OCI-LY1 (cell line): Measurements from ENCODE around the gene SKAP1.

Source experiments
- H2AFZ ChIP-seq: fragments of 200-600 bp; sonication (generic), shearing (Covaris generic); 2 replicates; pipeline ENCODE4 v1.6.0; 2014; ENCODE audit warnings: antibody characterized with exemption, mild to moderate bottlenecking, low read length
- H3F3A ChIP-seq: fragments of 200-600 bp; sonication (generic), shearing (Covaris generic); 2 replicates; pipeline ENCODE4 v1.6.0; 2014; ENCODE audit warnings: mild to moderate bottlenecking, antibody characterized with exemption, low read length, moderate library complexity; ENCODE audit not compliant: insufficient read depth
- H3K27ac ChIP-seq: fragments of 200-600 bp; sonication (generic); 2 replicates; pipeline ENCODE4 v1.5.1; 2014; ENCODE audit warnings: low read length, mixed run types, mild to moderate bottlenecking, low read depth; ENCODE audit not compliant: poor library complexity, severe bottlenecking
- H3K27me3 ChIP-seq: fragments of 200-600 bp; sonication (generic); 2 replicates; pipeline ENCODE4 v1.6.0; 2014; ENCODE audit warnings: antibody characterized with exemption, mild to moderate bottlenecking, low read length, moderate library complexity; ENCODE audit not compliant: insufficient read depth
- H3K36me3 ChIP-seq: fragments of 200-600 bp; sonication (generic); 2 replicates; pipeline ENCODE4 v1.6.1; 2014; ENCODE audit warnings: mild to moderate bottlenecking, antibody characterized with exemption, low read length, moderate library complexity, mixed read lengths; ENCODE audit not compliant: insufficient read depth
- H3K4me1 ChIP-seq: fragments of 200-600 bp; sonication (generic); 2 replicates; pipeline ENCODE4 v1.5.1; 2014; ENCODE audit warnings: mild to moderate bottlenecking, low read length, moderate library complexity; ENCODE audit not compliant: insufficient read depth, severe bottlenecking
- H3K4me2 ChIP-seq: fragments of 200-600 bp; sonication (generic), shearing (Covaris generic); 2 replicates; pipeline ENCODE4 v1.6.1; 2014; ENCODE audit warnings: low read length
- H3K4me3 ChIP-seq: fragments of 200-600 bp; sonication (generic); 2 replicates; pipeline ENCODE4 v1.5.1; 2014; ENCODE audit warnings: low read length, low read depth, mild to moderate bottlenecking, mixed read lengths; ENCODE audit not compliant: poor library complexity, severe bottlenecking
- H3K79me2 ChIP-seq: fragments of 200-600 bp; shearing (Covaris generic); 2 replicates; pipeline ENCODE4 v1.6.1; 2016; ENCODE audit warnings: mixed run types, low read length, mixed read lengths; ENCODE audit not compliant: insufficient read depth
- H3K9ac ChIP-seq: fragments of 200-600 bp; sonication (generic), shearing (Covaris generic); 2 replicates; pipeline ENCODE4 v1.6.1; 2014; ENCODE audit warnings: mild to moderate bottlenecking, low read length, mixed read lengths
- H3K9me2 ChIP-seq: fragments of 200-600 bp; sonication (generic), shearing (Covaris generic); 2 replicates; pipeline ENCODE4 v1.6.1; 2014; ENCODE audit warnings: low read depth, mild to moderate bottlenecking, low read length, mixed read lengths
- H3K9me3 ChIP-seq: fragments of 200-600 bp; shearing (Covaris generic); 2 replicates; pipeline ENCODE4 v1.6.1; 2014; ENCODE audit warnings: low read length, mixed read lengths
- H4K20me1 ChIP-seq: fragments of 200-600 bp; sonication (generic), shearing (Covaris generic); 2 replicates; pipeline ENCODE4 v1.6.0; 2016; ENCODE audit warnings: mild to moderate bottlenecking, low read length; ENCODE audit not compliant: insufficient read depth
- CTCF ChIP-seq: fragments of 200-600 bp; sonication (generic), shearing (Covaris generic); IDR thresholded peaks from 2 replicates; pipeline ENCODE4 v1.5.1; 2017; ENCODE audit warnings: mild to moderate bottlenecking, antibody characterized with exemption, low read length, moderate library complexity, mixed read lengths
- EZH2 ChIP-seq: fragments of 200-600 bp; sonication (generic), shearing (Covaris generic); IDR thresholded peaks from 2 replicates; pipeline ENCODE4 v1.8.0; 2017; ENCODE audit warnings: borderline replicate concordance, mixed run types, mild to moderate bottlenecking, antibody characterized with exemption, low read length, moderate library complexity, mixed read lengths

SKAP1 gene

DNA sequence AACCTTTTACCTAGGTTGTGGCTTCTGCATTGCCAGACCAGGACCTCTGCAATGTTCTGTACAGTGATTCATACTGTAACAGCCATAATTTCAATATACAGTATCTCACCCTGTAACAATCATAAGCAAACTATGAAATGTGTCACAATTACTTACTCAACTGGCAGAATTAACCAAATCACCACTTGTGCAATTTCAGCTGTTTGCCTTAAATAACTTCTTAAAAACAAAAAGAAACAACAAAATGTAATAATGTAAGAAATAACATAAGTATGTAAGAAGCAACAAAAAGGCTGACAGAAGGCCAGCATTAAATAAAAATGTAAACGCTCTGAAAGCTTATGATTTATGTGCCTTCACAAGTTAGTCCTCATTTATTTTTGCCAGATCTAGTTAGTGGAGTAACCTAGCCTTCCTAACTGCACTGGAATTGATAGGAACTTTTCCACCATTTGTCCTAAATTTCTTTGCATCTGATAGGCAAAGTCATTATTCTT is 96.9 kb downstream of the SKAP1 start:
- Histone ChIP-seq H3K4me2 (no peak overlapping the region), H4K20me1 (no peaks in the 10 kb centered on the region), H3K27ac (no peak overlapping the region), H3K9ac (no peak overlapping the region), H3K9me3 (no peaks in the 10 kb centered on the region), H2AFZ (no peak overlapping the region), H3K27me3 (no peaks in the 10 kb centered on the region), H3F3A (no peaks in the 10 kb centered on the region), H3K4me3 (no peak overlapping the region), H3K36me3 (no peaks in the 10 kb centered on the region), H3K9me2 (no peaks in the 10 kb centered on the region), H3K79me2 (no peaks in the 10 kb centered on the region), H3K4me1 (no peaks in the 10 kb centered on the region)
- TF ChIP-seq EZH2 (no peak), CTCF (no peak)

- no peak overlapping the region for H3K4me3 ChIP-seq
- H3K27ac ChIP-seq, result no peak overlapping the region
- no peaks in the 10 kb centered on the region for H3K79me2 ChIP-seq
- no peaks in the 10 kb centered on the region for H3K9me2 ChIP-seq
- H3F3A ChIP-seq, result no peaks in the 10 kb centered on the region
- no peaks in the 10 kb centered on the region for H3K4me1 ChIP-seq
- no peak overlapping the region for H3K4me2 ChIP-seq
- H3K9me3 ChIP-seq, result no peaks in the 10 kb centered on the region
- H2AFZ ChIP-seq, result no peak overlapping the region
- H3K9ac ChIP-seq, result no peak overlapping the region
- no peaks in the 10 kb centered on the region for H3K27me3 ChIP-seq
- TF ChIP-seq CTCF (no peak), EZH2 (no peak)
- no peaks in the 10 kb centered on the region for H4K20me1 ChIP-seq
- no peaks in the 10 kb centered on the region for H3K36me3 ChIP-seq
Measured at GRCh38 chr17:48330887-48331286, 99.1 kb downstream of the SKAP1 start.

DNA sequence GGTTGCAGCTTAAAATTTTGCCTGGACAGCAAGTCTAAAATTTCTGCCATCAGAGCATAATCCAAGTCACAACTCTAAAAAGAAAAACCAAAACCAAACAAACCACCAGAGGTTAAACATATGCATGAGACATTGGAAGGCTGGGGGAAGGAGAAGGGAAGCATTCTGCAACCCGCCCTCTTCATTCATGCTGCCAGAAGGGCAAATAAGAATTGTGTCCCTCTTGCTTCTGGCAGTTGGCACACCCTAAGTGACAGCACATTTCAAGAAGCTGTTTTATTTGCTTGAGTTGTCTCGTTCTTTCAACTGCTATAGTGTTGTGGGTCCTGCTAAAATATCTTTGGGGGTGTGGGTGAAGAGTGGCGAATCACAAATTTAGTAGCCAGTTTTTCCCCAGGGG is 99.6 kb downstream of the SKAP1 start:
- H3F3A ChIP-seq, result no peaks in the 10 kb centered on the region
- H3K4me3 ChIP-seq, result no peak overlapping the region
- H3K36me3 ChIP-seq, result no peaks in the 10 kb centered on the region
- no peaks in the 10 kb centered on the region for H4K20me1 ChIP-seq
- H3K9me2 ChIP-seq, result no peaks in the 10 kb centered on the region
- H3K9ac ChIP-seq, result no peak overlapping the region
- no peaks in the 10 kb centered on the region for H3K27me3 ChIP-seq
- H3K4me1 ChIP-seq, result no peaks in the 10 kb centered on the region
- no peaks in the 10 kb centered on the region for H3K79me2 ChIP-seq
- no peaks in the 10 kb centered on the region for H3K9me3 ChIP-seq
- TF ChIP-seq CTCF (no peak), EZH2 (no peak)
- no peak overlapping the region for H3K27ac ChIP-seq
- H2AFZ ChIP-seq, result no peak overlapping the region
- H3K4me2 ChIP-seq, result no peak overlapping the region
